ENCODE measurements around the gene RELN. TPM values are rescaled to one million over a fixed set of nuclear protein-coding genes. Genes with fewer than 3 reads are reported as not detected.

Gene RELN
- total and polyA plus RNA-seq, 2 of the 13 experiments (the other 11 are each of a cell fraction or from before 2014, with no cell fraction given): 315 to 332 TPM

- TF ChIP-seq ARID3A (IDR thresholded peaks at IDR 0.05; ENCODE audit: low read depth, low read length): no peak
- TF ChIP-seq ZFX (CRISPR knock-in tag; IDR thresholded peaks at IDR 0.05; ENCODE audit: low read depth): no peak
- no peak for TF ChIP-seq ZNF773 (CRISPR knock-in tag; IDR thresholded peaks at IDR 0.05; ENCODE audit: borderline replicate concordance)
- TF ChIP-seq XRCC5 (optimal IDR thresholded peaks at IDR 0.05; ENCODE audit: low read length): no peak
- no peak for TF ChIP-seq SOX6 (IDR thresholded peaks at IDR 0.05)
- peak; percentile 67; the same call in 1 of the 2 replicates for TF ChIP-seq SOX6 (CRISPR knock-in tag; IDR thresholded peaks at IDR 0.05)
- no peak for TF ChIP-seq ZNF547 (CRISPR knock-in tag; IDR thresholded peaks at IDR 0.05)
- no peak for TF ChIP-seq ZNF552 (CRISPR knock-in tag; IDR thresholded peaks at IDR 0.05; ENCODE audit: borderline replicate concordance)
- TF ChIP-seq ARNT (IDR thresholded peaks at IDR 0.05): no peak
- TF ChIP-seq ZNF790 (CRISPR knock-in tag; IDR thresholded peaks at IDR 0.05; ENCODE audit: borderline replicate concordance): no peak
- TF ChIP-seq NFATC3 (CRISPR knock-in tag; IDR thresholded peaks at IDR 0.05): no peak
- TF ChIP-seq ZNF260 (CRISPR knock-in tag; IDR thresholded peaks at IDR 0.05; ENCODE audit: borderline replicate concordance, low read depth): no peak
- TF ChIP-seq CENPX (CRISPR knock-in tag; IDR thresholded peaks at IDR 0.05): no peak
- TF ChIP-seq NR2F2 (IDR thresholded peaks at IDR 0.05; ENCODE audit: borderline replicate concordance, low read depth): 0 out of 2 replicates have a peak, but pooled peaks have one; percentile 40
- TF ChIP-seq ZNF720 (CRISPR knock-in tag; IDR thresholded peaks at IDR 0.05): no peak
- TF ChIP-seq CSRNP1 (CRISPR knock-in tag; IDR thresholded peaks at IDR 0.05): no peak
- no peak for TF ChIP-seq ZBTB3 (CRISPR knock-in tag; IDR thresholded peaks at IDR 0.05; ENCODE audit: borderline replicate concordance, low read depth)
- no peak for TF ChIP-seq ZNF354B (CRISPR knock-in tag; IDR thresholded peaks at IDR 0.05)
- no peak for TF ChIP-seq ZSCAN21 (CRISPR knock-in tag; IDR thresholded peaks at IDR 0.05; ENCODE audit: borderline replicate concordance)
- TF ChIP-seq ATF2 (CRISPR knock-in tag; IDR thresholded peaks at IDR 0.05): 0 out of 2 replicates have a peak, but pooled peaks have one; percentile 23
- no peak for TF ChIP-seq NFYB (CRISPR knock-in tag; IDR thresholded peaks at IDR 0.05)
- no peak for TF ChIP-seq ZNF33A (CRISPR knock-in tag; IDR thresholded peaks at IDR 0.05; ENCODE audit: borderline replicate concordance)
- no peak for TF ChIP-seq NCOR1 (IDR thresholded peaks at IDR 0.05; ENCODE audit: borderline replicate concordance, low read length)
- no peak for TF ChIP-seq DNMT3B (CRISPR knock-in tag; conservative IDR thresholded peaks at IDR 0.05)
- no peak for TF ChIP-seq RAD51 (IDR thresholded peaks at IDR 0.05; ENCODE audit: borderline replicate concordance)
- no peak for TF ChIP-seq PAX8 (CRISPR knock-in tag; IDR thresholded peaks at IDR 0.05; ENCODE audit: borderline replicate concordance)
Measured at GRCh38 chr7:104010052-104010909, 20.8 kb upstream of the RELN start (continued).
